K562 treated with DMSO at 1 percent for 4 hours (cell line): Measurements from ENCODE around the gene GSX1. TPM values are rescaled to one million over a fixed set of nuclear protein-coding genes. Genes with fewer than 3 reads are reported as not detected.

Source experiments
- total RNA-seq: library from RNA; unstranded; fragments of 300-600 nt; gene quantifications from 2 replicates; pipeline ENCODE4 v1.2.3, GENCODE V29; 2022; ENCODE audit not compliant: insufficient read depth

GSX1 gene
- not detected in 2 replicates for total RNA-seq

DNA sequence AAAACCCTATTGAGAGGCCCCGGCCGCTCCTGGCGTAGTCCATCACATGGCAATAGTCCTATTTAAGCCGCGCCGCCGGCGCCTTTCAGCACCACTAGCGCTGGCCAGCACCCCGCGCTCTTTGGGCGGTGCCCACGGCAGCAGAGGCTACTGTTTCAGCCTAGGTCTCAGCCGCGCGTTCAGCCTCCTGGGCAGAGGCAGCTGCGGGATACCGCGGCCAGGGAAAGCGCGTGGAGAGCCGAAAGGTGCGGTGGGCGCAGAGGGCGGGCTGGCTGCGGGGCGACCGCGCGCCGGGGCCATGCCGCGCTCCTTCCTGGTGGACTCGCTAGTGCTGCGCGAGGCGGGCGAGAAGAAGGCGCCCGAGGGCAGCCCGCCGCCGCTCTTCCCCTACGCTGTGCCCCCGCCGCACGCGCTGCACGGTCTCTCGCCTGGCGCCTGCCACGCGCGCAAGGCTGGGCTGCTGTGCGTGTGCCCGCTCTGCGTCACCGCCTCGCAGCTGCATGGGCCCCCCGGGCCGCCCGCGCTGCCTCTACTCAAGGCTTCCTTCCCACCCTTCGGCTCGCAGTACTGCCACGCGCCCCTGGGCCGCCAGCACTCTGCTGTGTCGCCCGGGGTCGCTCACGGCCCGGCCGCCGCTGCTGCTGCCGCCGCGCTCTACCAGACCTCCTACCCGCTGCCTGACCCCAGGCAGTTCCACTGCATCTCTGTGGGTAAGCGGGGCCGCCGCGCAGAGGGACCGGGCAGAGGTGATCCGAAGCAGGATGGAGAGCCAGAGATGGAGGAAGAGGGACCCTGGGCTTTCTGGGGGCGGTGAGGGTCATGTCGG is at the start of gene GSX1:
TSS of gene GSX1 (plus strand) at position 91 of the 826 bp plus-strand sequence. CDS start at position 299, 208 bp downstream.

Other genes with a start within 250 kb of the GSX1 start
- gene LNX2, start 172.0 kb upstream of the GSX1 start, total RNA-seq, result 3.3 and 3.5 TPM in 2 replicates
- 126 and 143 TPM in 2 replicates for gene POLR1D, start 170.6 kb upstream of the GSX1 start, total RNA-seq
- gene PDX1, start 127.5 kb downstream of the GSX1 start, total RNA-seq, result not detected in 2 replicates
- not detected in 2 replicates for gene CDX2, start 176.8 kb downstream of the GSX1 start, total RNA-seq
- gene URAD, start 196.2 kb downstream of the GSX1 start, total RNA-seq, result not detected in 2 replicates